HEK293T (cell line): ENCODE data around the gene LILRB5.
"Not testable (repeated sequence)": the region's sequence is repeated elsewhere in the genome, so short reads cannot be mapped to it uniquely, and the experiment has no call there.

Experiments
- ARNT ChIP-seq: fragments of 450-650 bp; IDR thresholded peaks from 2 replicates; pipeline ENCODE4 v1.6.1; 2017; ENCODE audit warnings: mild to moderate bottlenecking
- BHLHE40 ChIP-seq: fragments of 450-650 bp; IDR thresholded peaks from 2 replicates; pipeline ENCODE4 v1.6.1; 2016; ENCODE audit warnings: mild to moderate bottlenecking, moderate library complexity, borderline replicate concordance
- ELF4 ChIP-seq: fragments of 450-650 bp; IDR thresholded peaks from 2 replicates; pipeline ENCODE4 v1.6.1; 2017; ENCODE audit warnings: antibody characterized with exemption
- FOXA1 ChIP-seq: fragments of 450-650 bp; IDR thresholded peaks from 2 replicates; pipeline ENCODE4 v1.6.1; 2016; ENCODE audit warnings: mild to moderate bottlenecking
- FOXK2 ChIP-seq: fragments of 450-650 bp; IDR thresholded peaks from 2 replicates; pipeline ENCODE4 v1.6.1; 2016; ENCODE audit warnings: mild to moderate bottlenecking
- FOXM1 ChIP-seq: fragments of 450-650 bp; IDR thresholded peaks from 2 replicates; pipeline ENCODE4 v1.6.1; 2017; ENCODE audit warnings: mild to moderate bottlenecking, borderline replicate concordance
- LEF1 ChIP-seq: fragments of 450-650 bp; IDR thresholded peaks from 2 replicates; pipeline ENCODE4 v1.6.1; 2017; ENCODE audit warnings: mild to moderate bottlenecking, borderline replicate concordance
- SP1 ChIP-seq: fragments of 450-650 bp; IDR thresholded peaks from 2 replicates; pipeline ENCODE4 v1.6.1; 2017
- SUZ12 ChIP-seq: fragments of 450-650 bp; IDR thresholded peaks from 2 replicates; pipeline ENCODE4 v1.6.1; 2016; ENCODE audit warnings: mild to moderate bottlenecking
- TARDBP ChIP-seq: fragments of 450-650 bp; IDR thresholded peaks from 2 replicates; pipeline ENCODE4 v1.6.1; 2016
- ZNF384 ChIP-seq: fragments of 450-650 bp; IDR thresholded peaks from 2 replicates; pipeline ENCODE4 v1.6.1; 2016
- TF ChIP-seq, protein P1 (sequence below): fragments of 450-650 bp; IDR thresholded peaks from 2 replicates; pipeline ENCODE4 v1.6.1; 2016

DNA sequence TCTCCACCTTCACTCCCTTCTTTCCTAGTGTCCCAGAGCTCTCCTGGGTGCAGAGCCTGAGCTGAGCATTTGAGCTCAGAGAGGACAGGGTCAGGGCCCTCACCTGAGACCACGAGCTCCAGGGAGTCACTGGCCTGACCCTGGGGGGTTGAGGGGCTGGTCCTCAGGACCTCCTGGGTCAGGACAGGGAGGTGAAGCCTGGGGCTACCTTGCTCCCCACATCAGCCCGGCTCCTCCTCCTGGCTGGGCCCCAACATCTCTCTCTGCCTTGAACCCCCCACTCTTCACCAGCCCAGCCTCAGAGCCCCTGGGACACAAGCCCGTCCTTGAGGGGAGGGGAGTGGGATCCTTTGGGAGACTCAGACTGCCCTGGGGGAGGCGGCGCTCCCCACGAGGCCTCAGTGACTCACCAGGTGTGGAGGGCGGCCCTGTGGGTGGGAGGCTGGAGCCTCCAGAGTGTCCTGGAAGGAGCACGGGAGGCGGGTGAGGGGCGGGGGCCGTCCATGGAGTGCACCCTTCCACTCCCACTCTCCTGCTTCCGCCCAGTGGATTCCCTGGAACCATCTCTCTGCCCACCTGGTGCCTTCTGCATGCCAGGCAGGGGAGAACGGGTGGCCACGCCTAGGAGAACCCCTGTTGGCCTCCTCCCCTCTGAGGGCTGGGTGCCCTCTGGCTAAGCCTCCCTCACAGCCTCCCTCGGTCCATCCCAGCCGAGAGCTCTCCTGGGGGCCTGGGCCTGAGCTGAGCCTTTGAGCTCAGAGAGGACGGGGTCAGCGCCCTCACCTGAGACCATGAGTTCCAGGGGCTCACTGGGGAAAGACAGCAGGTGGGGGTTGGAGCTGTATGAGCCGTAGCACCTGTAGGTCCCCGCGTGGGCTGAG lies 17.3 kb downstream of the LILRB5 start:
- not testable (repeated sequence) for TF ChIP-seq FOXK2, FOXA1, LEF1, TARDBP, SUZ12, BHLHE40, ELF4, SP1, ZNF384, ARNT, FOXM1
- TF ChIP-seq, protein P1, sequence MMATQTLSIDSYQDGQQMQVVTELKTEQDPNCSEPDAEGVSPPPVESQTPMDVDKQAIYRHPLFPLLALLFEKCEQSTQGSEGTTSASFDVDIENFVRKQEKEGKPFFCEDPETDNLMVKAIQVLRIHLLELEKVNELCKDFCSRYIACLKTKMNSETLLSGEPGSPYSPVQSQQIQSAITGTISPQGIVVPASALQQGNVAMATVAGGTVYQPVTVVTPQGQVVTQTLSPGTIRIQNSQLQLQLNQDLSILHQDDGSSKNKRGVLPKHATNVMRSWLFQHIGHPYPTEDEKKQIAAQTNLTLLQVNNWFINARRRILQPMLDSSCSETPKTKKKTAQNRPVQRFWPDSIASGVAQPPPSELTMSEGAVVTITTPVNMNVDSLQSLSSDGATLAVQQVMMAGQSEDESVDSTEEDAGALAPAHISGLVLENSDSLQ, result not testable (repeated sequence)
